ENCODE results near the gene MAB21L4. TPM values are rescaled to one million over a fixed set of nuclear protein-coding genes. Genes with fewer than 3 reads are reported as not detected.

MAB21L4 gene
- polyA plus RNA-seq, 1 experiment: not detected

DNA sequence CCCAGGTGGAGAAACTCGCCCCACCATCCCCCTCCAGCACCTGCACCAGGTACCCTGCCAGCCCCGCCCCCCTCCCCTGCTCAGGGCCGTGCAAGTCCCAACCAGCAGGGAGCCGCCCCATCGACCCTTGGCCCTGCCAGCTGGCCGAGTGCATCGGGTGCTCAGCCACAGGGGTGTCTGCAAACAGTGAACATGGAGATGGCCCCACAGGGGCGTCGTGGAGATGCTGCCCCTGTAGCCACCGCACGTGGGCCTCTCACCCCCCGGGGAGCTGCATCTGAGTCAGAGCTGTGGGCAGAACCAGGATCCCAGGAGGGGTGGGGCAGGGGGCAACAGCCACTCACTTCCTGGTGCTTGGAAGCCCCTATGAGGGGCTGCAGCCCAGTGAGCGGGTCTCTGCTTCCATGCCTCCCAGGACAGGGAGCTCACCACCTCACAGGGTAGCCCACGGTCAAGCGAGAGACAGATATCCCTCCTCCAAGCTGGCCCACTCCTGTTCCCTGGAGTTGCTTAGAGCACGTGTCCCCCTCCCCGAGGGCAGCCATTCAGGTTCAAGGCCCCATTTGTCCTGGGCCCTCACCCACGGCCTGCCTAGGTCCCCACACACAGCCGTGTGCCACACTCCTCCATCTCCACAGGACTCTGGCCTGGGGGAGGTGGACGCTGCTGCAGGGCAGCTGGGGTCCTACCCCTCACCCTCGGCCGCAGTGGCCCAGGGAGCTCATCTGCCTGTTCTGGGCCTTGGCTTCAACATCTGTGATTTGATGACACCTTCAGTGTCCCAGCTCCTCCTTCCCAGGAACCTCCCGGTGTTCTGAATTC lies 1.1 kb upstream of the MAB21L4 start:
- TF ChIP-seq, protein P1, sequence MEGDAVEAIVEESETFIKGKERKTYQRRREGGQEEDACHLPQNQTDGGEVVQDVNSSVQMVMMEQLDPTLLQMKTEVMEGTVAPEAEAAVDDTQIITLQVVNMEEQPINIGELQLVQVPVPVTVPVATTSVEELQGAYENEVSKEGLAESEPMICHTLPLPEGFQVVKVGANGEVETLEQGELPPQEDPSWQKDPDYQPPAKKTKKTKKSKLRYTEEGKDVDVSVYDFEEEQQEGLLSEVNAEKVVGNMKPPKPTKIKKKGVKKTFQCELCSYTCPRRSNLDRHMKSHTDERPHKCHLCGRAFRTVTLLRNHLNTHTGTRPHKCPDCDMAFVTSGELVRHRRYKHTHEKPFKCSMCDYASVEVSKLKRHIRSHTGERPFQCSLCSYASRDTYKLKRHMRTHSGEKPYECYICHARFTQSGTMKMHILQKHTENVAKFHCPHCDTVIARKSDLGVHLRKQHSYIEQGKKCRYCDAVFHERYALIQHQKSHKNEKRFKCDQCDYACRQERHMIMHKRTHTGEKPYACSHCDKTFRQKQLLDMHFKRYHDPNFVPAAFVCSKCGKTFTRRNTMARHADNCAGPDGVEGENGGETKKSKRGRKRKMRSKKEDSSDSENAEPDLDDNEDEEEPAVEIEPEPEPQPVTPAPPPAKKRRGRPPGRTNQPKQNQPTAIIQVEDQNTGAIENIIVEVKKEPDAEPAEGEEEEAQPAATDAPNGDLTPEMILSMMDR (IDR thresholded peaks at IDR 0.05; ENCODE audit: low read depth, low read length): no peak
- POLR2A ChIA-PET: interaction anchor here (0.6 kb wide), 1 partner anchor 18 kb away, joined by 5 read pairs; no protein-coding TSS in a partner anchor
- CTCF ChIA-PET: interaction anchor here (2.6 kb wide), 1 partner anchor 17 kb away, joined by 12 read pairs; no protein-coding TSS in a partner anchor

DNA sequence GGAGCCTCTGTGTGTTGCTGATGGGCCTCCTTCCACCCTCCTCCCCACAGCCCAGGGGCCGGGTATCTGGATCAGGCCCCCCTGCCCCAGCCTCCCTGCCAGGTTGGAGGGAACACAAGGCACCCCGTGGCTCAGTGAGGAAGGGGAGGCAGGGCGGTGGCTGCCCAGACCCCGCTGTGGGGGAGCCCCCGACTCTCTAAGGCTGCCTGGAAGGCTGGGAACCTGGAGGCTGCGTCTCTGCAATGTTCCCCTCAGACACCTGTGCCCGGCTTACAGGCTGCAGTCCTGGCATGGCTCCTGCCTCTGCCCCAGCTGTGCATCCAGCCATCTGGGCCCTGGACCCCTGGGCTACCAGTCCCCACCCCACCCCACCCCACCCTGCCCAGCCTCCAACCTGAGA lies 438 bp upstream of the MAB21L4 start:
- TF ChIP-seq, protein P1 (IDR thresholded peaks at IDR 0.05; ENCODE audit: low read depth, low read length): no peak
- Histone ChIP-seq H3K27ac (ENCODE audit: low read depth, low read length) (no peak overlapping the region), H3K27me3 (ENCODE audit: control insufficient read depth, insufficient read depth, low read length) (peaks cover 3% of the 10 kb centered on the region), H3K4me3 (ENCODE audit: low read depth, low read length) (no peak overlapping the region), H3K9me3 (ENCODE audit: control insufficient read depth, insufficient read depth, low read length) (no peaks in the 10 kb centered on the region; the same call in 1 of the 2 replicates)
- POLR2A ChIA-PET: no interaction called here
- DNase-seq (ENCODE audit: low read depth, low spot score): no peak
- CTCF ChIA-PET: interaction anchor here (2.6 kb wide), 1 partner anchor 17 kb away, joined by 12 read pairs; no protein-coding TSS in a partner anchor

More for the DNA sequence above, 1.1 kb upstream of the MAB21L4 start:
- Histone ChIP-seq H3K9me3 (ENCODE audit: control insufficient read depth, insufficient read depth, low read length) (no peaks in the 10 kb centered on the region; the same call in 1 of the 2 replicates), H3K27me3 (ENCODE audit: control insufficient read depth, insufficient read depth, low read length) (peaks cover 5% of the 10 kb centered on the region), H3K4me3 (ENCODE audit: low read depth, low read length) (no peak overlapping the region), H3K27ac (ENCODE audit: low read depth, low read length) (no peak overlapping the region)
- DNase-seq (ENCODE audit: low read depth, low spot score): no peak

DNA sequence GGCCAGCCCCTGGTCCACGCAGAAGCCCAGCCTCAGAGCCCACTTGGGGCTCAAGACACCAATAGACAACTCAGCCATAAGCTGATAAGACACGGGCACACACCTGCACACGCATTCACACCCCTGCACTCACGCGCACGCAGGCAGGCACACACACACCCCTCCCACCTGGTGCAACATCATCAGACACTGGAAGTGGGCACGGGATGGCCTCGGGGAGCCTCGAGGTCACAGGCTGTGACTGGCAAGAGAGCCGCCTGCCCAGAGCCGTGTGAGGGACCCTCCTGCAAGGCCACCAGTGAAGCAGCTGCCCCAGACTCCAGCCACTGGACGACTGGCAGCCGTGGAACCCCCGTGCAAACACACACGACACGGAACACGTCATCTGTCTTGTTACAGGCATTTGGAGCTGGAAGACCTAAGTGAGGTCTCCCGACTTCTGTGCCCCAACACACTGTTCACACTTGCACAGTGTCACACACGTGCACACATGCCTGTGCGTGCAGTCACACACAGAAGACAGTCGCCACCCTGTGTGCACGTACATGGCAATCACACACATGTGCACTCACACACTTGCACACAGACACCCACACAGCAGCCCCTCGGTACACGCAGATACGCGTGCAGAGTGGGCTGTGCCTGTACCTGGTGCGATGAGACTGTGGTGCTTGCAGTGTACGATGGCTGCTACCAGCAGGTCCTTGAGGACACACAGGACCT lies 959 bp downstream of the MAB21L4 start:
- Histone ChIP-seq H3K4me3 (ENCODE audit: low read depth, low read length) (no peak overlapping the region), H3K9me3 (ENCODE audit: control insufficient read depth, insufficient read depth, low read length) (no peaks in the 10 kb centered on the region; the same call in 1 of the 2 replicates), H3K27ac (ENCODE audit: low read depth, low read length) (no peak overlapping the region), H3K27me3 (ENCODE audit: control insufficient read depth, insufficient read depth, low read length) (peaks cover 3% of the 10 kb centered on the region)
- no peak for DNase-seq (ENCODE audit: low read depth, low spot score)
- ChIA-PET POLR2A (no interaction called here), CTCF (no interaction called here)
- TF ChIP-seq, protein P1 (IDR thresholded peaks at IDR 0.05; ENCODE audit: low read depth, low read length): no peak

DNA sequence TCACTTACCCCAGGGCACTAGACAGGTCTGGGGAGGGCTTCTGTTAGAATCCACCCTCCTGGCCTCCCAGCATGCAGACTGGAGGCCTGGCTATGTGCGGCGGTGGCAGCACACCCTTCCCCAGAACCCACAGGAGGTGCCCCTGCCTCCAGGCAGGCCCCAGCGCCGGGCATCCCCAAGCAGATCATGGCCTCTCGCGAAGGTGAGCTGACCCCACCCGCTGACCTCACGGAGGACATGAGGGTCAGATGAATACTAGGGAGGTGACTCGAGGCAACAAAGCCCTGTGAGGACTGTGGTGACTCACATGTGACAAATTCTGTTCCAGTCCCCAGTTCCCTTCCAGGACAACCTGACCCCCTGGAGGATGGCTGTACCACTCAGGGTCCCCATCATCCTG lies 1.9 kb downstream of the MAB21L4 start:
- no peaks in the 10 kb centered on the region; the same call in 1 of the 2 replicates for H3K9me3 ChIP-seq (ENCODE audit: control insufficient read depth, insufficient read depth, low read length)
- ChIA-PET CTCF (no interaction called here), POLR2A (no interaction called here)
- no peak overlapping the region for H3K27ac ChIP-seq (ENCODE audit: low read depth, low read length)
- TF ChIP-seq, protein P1 (IDR thresholded peaks at IDR 0.05; ENCODE audit: low read depth, low read length): no peak
- H3K4me3 ChIP-seq (ENCODE audit: low read depth, low read length): no peak overlapping the region
- peaks cover 1% of the 10 kb centered on the region for H3K27me3 ChIP-seq (ENCODE audit: control insufficient read depth, insufficient read depth, low read length)
- DNase-seq (ENCODE audit: low read depth, low spot score): no peak

Measured in AG04450 (cell line).